Tibial nerve (tissue), 4 donors: ENCODE results near the gene SLC2A5. TPM values are rescaled to one million over a fixed set of nuclear protein-coding genes. Genes with fewer than 3 reads are reported as not detected.

ENCODE experiments used
- DNase-seq, 2 donors: peaks; one replicate each; pipeline ENCODE4 v3.0.0-alpha.2; 2019; ENCODE audit warnings: low spot score in 2 of 2
- H3K27ac ChIP-seq, 4 donors: fragments of 200-600 bp; sonication (generic) in 3 of 4; one replicate each; pipeline ENCODE4 v1.5.1; 2017 to 2019; ENCODE audit warnings: mild to moderate bottlenecking in 1 of 4
- H3K27me3 ChIP-seq, 2 donors: fragments of 200-600 bp; sonication (generic) in 1 of 2; one replicate each; pipeline versions ENCODE4 v1.5.1 to v1.6.0; 2017 to 2019
- H3K36me3 ChIP-seq, 3 donors: fragments of 200-600 bp; sonication (generic); one replicate each; pipeline ENCODE4 v1.5.1; 2018 to 2019
- H3K4me1 ChIP-seq, 4 donors: fragments of 200-600 bp; sonication (generic) in 3 of 4; one replicate each; pipeline ENCODE4 v1.5.1; 2017 to 2019
- H3K4me3 ChIP-seq, 4 donors: fragments of 200-600 bp; sonication (generic) in 3 of 4; one replicate each; pipeline ENCODE4 v1.5.1; 2017 to 2019; ENCODE audit warnings: mild to moderate bottlenecking in 1 of 4, moderate library complexity in 1 of 4
- H3K9me3 ChIP-seq, 4 donors: fragments of 200-600 bp; sonication (generic) in 3 of 4; one replicate each; pipeline ENCODE4 v1.5.1; 2017 to 2019
- EP300 ChIP-seq, 2 donors: sonication (generic); formaldehyde crosslinking; IDR thresholded peaks; one replicate each; pipeline ENCODE4 v1.6.1; 2017; ENCODE audit warnings: antibody characterized with exemption in 2 of 2, mild to moderate bottlenecking in 1 of 2
- POLR2A ChIP-seq, 2 donors: fragments of 450-650 bp; IDR thresholded peaks; one replicate each; pipeline ENCODE4 v1.6.1; 2017; ENCODE audit warnings: antibody characterized with exemption in 2 of 2, mild to moderate bottlenecking in 2 of 2, moderate library complexity in 2 of 2
- WGBS, 2 donors: methylation state at CpG; one replicate each; pipeline ENCODE4 v1.1.5; 2018; 5-methylcytosine and 5-hydroxymethylcytosine counted together
- total RNA-seq, 4 donors: library from RNA; depleted of rRNA; stranded (reverse); fragments of >200 nt; gene quantifications; one replicate each; pipeline ENCODE4 v1.1.0, GENCODE V29; 2016
- TF ChIP-seq, protein P1 (sequence below), 5 experiments: fragments of 200-600 bp in 3 of 5; fragments of 450-650 bp in 2 of 5; sonication (generic) in 3 of 5; IDR thresholded peaks; one replicate each; pipeline ENCODE4 v1.5.1; 2016 to 2019; ENCODE audit warnings: antibody characterized with exemption in 5 of 5, mild to moderate bottlenecking in 3 of 5, moderate library complexity in 2 of 5

SLC2A5 gene
- total RNA-seq, 4 donors from 2014 or later, result 1.9 to 15.7 (median 5.2) TPM

GRCh38 chr1:9105336-9105867 lies 36.0 kb upstream of the SLC2A5 start:
- 92 to 93% methylated on average over 13 of the region's 22 CpGs for WGBS, 2 donors
- no peaks in the 10 kb centered on the region for H3K27me3 ChIP-seq
- TF ChIP-seq EP300 (IDR thresholded peaks at IDR 0.05), result no peak
- TF ChIP-seq POLR2A (IDR thresholded peaks at IDR 0.05), result no peak
- TF ChIP-seq, protein P1, sequence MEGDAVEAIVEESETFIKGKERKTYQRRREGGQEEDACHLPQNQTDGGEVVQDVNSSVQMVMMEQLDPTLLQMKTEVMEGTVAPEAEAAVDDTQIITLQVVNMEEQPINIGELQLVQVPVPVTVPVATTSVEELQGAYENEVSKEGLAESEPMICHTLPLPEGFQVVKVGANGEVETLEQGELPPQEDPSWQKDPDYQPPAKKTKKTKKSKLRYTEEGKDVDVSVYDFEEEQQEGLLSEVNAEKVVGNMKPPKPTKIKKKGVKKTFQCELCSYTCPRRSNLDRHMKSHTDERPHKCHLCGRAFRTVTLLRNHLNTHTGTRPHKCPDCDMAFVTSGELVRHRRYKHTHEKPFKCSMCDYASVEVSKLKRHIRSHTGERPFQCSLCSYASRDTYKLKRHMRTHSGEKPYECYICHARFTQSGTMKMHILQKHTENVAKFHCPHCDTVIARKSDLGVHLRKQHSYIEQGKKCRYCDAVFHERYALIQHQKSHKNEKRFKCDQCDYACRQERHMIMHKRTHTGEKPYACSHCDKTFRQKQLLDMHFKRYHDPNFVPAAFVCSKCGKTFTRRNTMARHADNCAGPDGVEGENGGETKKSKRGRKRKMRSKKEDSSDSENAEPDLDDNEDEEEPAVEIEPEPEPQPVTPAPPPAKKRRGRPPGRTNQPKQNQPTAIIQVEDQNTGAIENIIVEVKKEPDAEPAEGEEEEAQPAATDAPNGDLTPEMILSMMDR (IDR thresholded peaks at IDR 0.05), result no peak

DNA sequence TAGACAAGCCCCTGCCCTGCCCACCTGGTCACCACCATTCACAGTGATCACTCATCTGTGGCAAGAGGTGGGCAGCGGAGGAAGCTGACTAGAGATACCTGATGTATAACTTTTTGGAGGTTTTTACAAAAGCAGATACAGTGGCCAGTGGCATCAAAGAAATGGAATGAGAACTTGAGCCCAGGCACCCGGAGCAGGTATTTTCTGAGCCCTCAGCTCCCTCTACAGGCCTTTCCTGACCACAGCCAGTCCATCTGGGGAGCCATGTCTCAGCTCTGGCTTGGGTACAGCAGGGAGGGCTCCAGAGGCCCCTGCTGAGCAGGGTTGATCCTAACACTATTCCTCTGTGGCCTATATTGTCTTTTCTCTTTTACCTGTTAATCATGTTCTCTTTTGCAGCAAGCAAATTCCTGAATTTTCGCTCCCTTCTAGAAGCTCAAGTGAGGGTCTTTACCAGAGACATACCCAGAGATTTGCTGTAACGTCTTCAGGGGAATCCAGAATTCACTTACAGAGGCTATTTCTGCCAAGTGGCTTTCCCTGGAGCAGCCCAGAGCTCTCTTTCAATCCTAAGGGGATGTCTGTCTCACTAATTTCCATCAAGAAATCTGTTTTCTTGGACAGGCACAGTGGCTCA lies 32.2 kb upstream of the SLC2A5 start:
- peaks cover 0 to under 1% (median 0%) of the 10 kb centered on the region in 4 donors for H3K4me1 ChIP-seq
- H3K36me3 ChIP-seq, result peaks cover 0 to 44% (median 4%) of the 10 kb centered on the region in 3 donors
- WGBS, 2 donors, result 48 to 66% methylated on average over 4 of the region's 4 CpGs
- peak in 1 of 2 donors; percentile 51 for DNase-seq
- H3K27me3 ChIP-seq, result no peaks in the 10 kb centered on the region
- H3K9me3 ChIP-seq, result no peaks in the 10 kb centered on the region
- no peak for TF ChIP-seq POLR2A (IDR thresholded peaks at IDR 0.05)
- TF ChIP-seq, protein P1 (IDR thresholded peaks at IDR 0.05), result peak; percentile 14 to 63 (median 38)
- no peak overlapping the region for H3K27ac ChIP-seq
- H3K4me3 ChIP-seq, result no peak overlapping the region

More at GRCh38 chr1:9105336-9105867, 36.0 kb upstream of the SLC2A5 start:
- Histone ChIP-seq H3K9me3 (no peaks in the 10 kb centered on the region), H3K27ac (no peak overlapping the region), H3K36me3 (peaks cover 0 to 53% (median 4%) of the 10 kb centered on the region in 3 donors), H3K4me3 (no peak overlapping the region), H3K4me1 (peaks cover 0 to 20% (median 0%) of the 10 kb centered on the region in 4 donors)
- no peak for DNase-seq

DNA sequence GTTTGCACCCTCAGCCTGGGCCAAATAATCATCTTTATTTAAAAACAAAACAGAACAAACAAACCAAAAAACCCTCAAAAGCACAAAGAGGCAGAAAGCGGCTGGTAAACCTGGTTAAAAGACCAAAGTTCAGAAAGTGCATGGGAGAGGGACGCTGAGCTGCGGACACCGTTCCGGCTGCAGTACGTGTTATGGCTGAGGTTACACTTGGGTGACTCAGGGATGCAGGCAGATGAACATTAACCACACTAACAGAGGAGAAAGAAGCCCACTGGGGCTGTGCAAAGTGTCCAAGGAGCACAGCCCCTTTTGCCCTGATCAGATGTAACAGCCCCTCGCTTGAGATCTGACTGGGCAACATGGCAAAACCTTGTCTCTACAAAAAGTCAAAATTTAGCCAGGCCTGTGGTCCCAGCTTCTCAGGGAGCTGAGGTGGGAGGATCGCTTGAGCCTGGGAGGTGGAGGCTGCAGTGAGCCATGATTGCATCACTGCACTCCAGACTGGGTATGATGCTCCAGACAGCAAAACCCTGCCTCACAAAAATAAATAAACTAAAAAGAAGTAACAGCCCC lies 31.1 kb upstream of the SLC2A5 start:
- no peak for DNase-seq
- Histone ChIP-seq H3K9me3 (peaks cover 0 to 4% (median 0%) of the 10 kb centered on the region in 4 donors), H3K36me3 (peaks cover 0 to 42% (median 4%) of the 10 kb centered on the region in 3 donors), H3K27ac (no peak overlapping the region), H3K27me3 (no peaks in the 10 kb centered on the region), H3K4me3 (no peak overlapping the region), H3K4me1 (no peaks in the 10 kb centered on the region)
- no peak for TF ChIP-seq POLR2A (IDR thresholded peaks at IDR 0.05)
- TF ChIP-seq EP300 (IDR thresholded peaks at IDR 0.05), result no peak
- TF ChIP-seq, protein P1 (IDR thresholded peaks at IDR 0.05), result no peak
- WGBS, 2 donors, result 91 to 96% methylated on average over 8 of the region's 8 CpGs

DNA sequence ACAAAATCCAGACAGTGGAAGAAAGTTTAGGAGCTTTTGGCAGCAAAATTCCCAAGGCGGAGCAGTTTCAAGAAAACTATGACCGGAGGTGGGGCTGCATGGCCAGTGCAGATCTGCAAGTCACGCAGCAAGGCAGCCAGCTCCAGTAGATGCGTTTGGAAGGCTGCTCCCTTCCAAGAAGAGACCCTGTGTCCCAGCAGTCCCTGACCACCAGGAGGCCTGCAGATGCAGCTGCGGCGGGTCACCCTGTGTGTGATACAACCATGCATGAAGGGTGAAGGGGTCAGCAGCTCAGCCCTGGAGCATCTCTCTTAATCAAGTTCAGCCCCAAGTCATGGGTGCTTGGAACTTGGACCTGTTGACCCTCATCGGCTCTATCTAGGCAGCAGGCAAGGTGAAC lies 30.1 kb upstream of the SLC2A5 start:
- 67 to 69% methylated on average over 7 of the region's 7 CpGs for WGBS, 2 donors
- Histone ChIP-seq H3K36me3 (peaks cover 0 to 33% (median 4%) of the 10 kb centered on the region in 3 donors), H3K9me3 (peaks cover 0 to 4% (median 0%) of the 10 kb centered on the region in 4 donors), H3K27ac (no peak overlapping the region), H3K4me3 (no peak overlapping the region), H3K27me3 (no peaks in the 10 kb centered on the region), H3K4me1 (no peaks in the 10 kb centered on the region)
- DNase-seq, result no peak
- TF ChIP-seq, protein P1 (IDR thresholded peaks at IDR 0.05), result no peak
- TF ChIP-seq POLR2A (IDR thresholded peaks at IDR 0.05), result no peak
- no peak for TF ChIP-seq EP300 (IDR thresholded peaks at IDR 0.05)
